Anterior cingulate cortex (tissue), 58 donors: ENCODE data around the gene MYEOV.
A peak's percentile ranks its signal among the peaks of the same experiment; 100 is the strongest.

Experiments
- DNase-seq, 58 donors: peaks; one replicate each; lab custom pipeline; 2025; lab: John Stamatoyannopoulos, UW

The MYEOV gene

DNA sequence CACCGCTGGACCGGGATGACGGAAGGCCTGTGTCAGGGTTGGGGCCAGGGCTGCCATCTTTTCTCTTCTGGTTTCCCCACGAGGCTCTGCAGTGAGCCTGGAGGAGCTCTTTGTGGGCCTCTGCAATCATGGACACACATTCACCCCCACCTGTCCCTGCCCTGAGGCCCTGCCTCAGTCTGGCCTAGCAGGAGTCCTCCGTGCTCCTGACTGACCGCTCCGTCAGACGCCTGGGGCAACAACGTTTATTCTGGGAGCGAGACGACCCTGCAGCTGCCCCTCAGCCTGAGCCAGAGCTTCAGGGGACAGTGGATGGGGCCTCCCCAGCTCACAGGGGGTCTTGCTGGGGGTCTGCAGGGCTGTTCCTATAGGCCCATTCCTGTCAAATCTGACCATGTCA, 8.2 kb upstream of the MYEOV start:
- no peak for DNase-seq

DNA sequence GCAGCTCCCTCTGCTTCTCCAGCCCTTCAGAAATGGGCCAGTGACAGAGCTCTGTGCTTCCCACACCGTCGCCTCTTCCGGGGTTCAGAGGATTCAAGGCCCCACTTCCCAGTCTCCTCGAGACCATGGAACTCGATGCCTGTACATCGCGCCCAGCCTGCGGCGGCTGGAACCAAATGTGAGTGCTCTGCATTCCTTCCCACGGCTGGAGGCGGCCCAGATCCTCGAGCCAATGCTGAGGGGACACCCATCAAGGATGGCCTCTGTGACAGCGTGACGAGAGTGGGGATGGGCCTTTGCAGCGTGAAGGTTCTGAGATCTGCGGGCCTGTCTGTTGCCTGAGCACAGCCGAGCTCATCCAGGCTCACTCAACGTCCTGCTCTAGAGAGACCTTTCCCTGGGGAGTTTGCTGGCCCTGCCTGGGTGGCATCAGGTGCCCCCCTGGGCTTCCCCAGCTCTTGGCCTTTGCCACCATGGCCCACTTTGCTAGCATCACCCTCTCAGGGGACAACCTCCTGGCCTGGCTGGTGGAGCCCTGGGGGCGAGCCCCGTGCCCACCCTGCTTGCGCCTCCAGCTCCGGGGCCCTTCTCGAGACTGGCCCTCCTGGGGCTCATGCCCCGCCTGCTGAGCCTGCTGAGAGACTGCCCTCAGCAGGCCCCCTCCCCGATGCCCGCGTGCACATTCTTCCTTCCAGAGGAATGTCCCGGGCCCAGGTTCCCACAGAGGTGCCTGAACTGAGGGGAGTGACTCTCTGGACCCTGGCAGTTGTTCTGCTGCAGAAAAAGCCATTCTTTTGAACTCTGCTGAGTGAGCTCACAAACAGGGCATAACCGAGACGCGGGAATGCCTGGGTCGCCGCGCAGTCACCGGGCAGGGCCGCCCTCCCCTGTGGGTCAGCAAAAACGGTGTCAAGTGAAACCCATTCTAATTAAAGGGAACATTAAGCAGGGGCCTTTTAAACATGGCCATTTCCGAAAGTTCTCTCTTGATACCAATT, 7.3 kb upstream of the MYEOV start:
- DNase-seq, result no peak

DNA sequence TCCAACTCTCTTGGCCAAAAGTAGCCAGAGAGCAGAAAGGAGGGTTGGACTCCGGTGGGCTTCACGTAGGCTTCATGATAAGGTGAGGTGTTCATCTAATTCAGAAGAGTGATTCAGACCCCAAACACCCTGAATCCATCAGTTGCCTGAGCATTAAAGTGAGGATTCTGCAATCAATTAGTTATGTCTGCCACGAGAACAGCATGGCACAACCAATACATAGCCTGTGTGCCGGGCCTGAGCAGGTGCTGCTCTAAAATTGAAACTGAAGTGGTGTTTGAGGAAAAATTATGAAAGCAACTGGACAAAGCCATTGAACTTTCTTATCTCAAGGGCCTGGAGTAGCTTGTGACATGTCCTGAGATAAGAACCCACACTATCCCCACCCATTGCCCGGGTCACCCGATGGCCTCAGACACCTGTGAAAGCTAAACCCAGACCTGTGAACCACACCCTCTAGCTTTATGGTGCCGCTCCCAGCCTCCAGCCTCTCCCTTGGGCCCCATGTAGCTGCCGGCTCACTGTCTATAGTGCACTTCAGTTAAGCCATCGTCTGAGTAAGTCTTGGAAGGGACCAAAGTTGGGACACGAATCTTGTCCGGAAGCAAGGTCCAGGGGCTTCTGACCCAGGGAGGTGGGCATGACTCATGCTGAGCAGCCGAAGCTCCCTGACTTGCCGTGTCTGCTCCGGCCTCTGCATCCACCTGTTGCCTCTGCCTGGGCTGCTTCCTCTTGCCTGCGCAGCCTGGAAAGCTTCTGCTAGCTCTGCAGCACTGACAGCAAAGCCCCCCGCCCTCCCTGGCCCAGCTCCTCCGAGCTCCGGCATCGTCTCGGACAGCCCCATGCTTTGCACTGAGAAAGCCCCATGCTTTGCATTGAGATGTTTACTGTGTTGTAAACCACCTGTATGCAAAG, 5.7 kb upstream of the MYEOV start:
- no peak for DNase-seq

DNA sequence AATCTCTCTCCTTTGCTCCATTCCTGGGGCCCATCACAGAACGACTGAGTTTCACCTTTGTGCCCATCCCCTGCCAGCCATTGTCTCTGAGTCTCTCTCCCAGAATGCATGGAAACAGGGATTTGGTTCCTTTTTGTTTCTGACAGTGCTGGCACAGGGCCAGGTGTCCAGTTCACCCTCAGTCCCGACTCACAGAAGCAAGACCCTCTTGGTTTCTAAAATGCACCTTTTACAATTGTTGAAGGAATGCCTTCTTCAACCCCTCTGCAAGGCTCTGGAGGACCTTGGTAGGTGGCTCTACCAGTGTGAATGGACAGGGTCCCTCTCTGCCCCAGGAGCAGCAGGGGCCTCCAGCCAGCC, 5.1 kb upstream of the MYEOV start:
- DNase-seq, result no peak

GRCh38 chr11:69290806-69291205, 3.1 kb upstream of the MYEOV start:
- no peak for DNase-seq

DNA sequence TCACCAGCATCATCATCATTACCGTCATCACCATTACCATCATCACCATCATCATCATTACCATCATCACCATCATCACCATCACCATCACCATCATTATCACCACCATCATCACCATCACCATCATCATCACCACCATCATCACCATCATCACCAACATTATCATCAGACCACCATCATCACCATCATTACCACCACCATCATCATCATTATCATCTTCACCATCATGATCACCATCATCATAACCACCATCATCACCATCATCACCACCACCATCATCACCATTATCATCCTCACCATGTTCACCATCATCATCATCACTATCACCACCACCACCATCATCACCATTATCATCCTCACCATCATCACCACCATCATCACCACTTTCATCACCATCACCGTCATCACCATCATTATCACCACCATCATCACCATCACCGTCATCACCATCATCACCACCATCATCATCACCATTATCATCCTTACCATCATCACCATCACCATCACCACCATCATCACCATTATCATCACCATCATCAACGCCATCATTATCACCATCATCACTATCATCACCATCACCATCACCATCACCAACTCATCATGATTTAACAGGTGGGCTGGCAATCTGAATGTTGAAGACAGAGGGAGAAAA, 2.4 kb upstream of the MYEOV start:
- no peak for DNase-seq

GRCh38 chr11:69292221-69292648, 1.7 kb upstream of the MYEOV start:
- DNase-seq, result no peak

DNA sequence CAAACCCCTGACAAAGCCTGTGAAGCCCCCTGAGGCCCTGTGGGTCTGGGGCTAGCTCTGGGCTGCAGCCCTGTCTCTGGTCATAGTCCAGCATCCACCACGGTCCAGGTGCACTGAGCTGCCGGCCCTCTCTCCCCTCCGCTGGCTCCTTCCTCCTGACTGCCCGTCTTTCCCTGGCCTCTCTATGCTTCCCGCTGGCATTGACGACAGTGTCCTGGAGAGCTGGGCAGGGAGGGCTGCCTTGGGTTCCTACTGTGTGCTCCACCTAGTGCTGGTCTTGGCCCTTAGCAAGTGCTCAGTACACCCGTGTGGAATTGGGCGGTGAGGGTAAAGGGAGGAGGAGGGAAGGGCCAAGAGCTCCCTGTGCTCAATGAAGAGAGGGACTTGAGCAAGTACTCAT, 868 bp upstream of the MYEOV start:
- no peak for DNase-seq

- DNase-seq, result no peak
These were observed 670 bp downstream of the MYEOV start for GRCh38 chr11:69294571-69295078.

DNA sequence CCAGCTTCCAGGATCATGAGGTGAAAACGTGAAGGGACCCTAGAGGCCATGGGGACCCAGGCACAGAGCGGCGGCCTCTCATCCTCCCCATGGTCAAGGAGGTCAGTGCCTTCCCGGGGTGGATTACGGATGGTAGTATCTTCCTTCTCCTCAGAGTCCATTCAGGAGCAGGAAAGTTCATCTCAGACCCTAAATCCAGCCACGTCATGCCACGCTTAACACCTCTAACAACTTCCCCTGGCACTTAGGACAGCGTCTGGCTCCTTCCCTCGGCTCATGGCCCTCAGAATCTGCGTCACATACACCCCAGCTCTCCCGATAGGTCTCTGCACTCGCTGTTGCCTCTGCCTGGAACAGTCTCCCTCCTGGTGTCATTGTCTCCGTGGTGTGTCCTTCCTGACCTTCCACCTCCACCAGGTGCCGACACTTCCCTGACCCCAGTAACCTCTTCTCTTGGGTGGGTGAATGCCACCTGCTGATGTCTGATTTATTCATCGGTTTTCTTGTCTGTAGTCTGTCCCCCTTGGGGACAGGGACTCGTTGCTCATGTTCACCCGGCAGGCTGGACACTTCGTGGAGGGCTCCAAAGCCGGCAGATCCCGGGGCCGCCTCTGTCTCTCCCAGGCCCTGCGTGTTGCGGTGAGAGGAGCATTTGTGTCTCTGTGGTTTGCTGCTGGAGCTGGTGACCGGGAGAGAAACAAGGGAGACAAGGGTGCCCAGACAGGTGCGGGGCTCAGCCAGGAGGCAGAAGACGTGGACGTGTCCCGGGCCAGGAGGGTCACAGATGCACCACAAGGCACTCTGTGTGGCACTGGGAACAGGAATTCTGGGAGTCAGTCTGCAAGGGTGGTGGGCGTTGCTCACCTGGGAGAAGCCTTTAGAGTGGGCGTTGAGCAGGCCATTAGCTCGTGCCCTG, 1.4 kb downstream of the MYEOV start:
- no peak for DNase-seq

- DNase-seq, result peak in 3 of 58 donors; percentile 9 to 13 (median 12)
These were observed 2.3 kb downstream of the MYEOV start for GRCh38 chr11:69295995-69296889.

DNA sequence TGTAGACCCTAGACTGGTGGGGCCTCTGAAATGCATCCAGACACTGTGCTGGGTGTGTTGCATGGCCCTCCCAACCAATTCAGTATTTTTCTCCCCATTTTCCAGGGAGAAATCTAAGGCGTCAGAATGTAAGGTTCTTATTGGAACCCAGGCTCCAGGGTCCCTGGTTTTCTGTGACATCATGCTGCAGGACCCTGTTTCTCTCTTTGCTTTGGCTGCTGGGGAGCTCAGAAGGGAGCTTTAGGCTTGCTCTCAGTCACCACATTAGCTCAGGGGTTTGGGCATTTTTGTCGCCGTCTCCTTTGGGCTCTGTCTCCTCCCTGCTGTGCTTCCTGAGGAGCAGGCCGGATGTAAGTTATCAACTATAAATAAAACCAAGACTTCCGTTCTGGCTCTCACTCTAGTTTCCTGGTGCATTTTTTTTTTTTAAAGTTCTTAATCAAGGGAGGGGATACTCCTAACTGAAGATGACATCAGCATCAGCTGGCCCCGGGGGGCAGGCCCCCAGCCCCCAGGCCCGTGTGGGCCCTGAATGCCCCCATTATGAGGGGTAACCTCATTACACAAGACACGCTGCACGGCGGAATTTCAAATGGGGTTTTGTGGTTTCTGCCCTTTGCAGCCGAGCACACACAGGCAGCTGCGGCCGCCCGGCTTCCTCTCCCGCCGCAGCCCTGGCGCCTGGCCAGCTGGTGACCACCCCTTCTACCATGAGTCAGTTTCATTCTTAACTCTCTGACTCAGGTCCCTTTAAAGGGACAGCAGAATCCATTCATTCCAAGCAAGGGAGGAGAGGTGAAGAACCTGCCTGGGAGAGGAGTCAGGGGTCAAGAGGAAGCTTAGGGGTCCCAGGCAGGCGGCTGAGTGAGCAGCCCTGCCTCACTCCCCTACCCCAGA, 3.2 kb downstream of the MYEOV start:
- DNase-seq, result peak in 48 of 58 donors; percentile 12 to 73 (median 39)

- DNase-seq, result peak in 5 of 58 donors; percentile 29 to 54 (median 34)
These were observed 3.9 kb downstream of the MYEOV start for GRCh38 chr11:69297787-69298266.

GRCh38 chr11:69298267-69299022, 4.5 kb downstream of the MYEOV start:
- DNase-seq, result peak in 29 of 58 donors; percentile 2 to 58 (median 23)

GRCh38 chr11:69299023-69299461, 5.1 kb downstream of the MYEOV start:
- DNase-seq, result no peak

DNA sequence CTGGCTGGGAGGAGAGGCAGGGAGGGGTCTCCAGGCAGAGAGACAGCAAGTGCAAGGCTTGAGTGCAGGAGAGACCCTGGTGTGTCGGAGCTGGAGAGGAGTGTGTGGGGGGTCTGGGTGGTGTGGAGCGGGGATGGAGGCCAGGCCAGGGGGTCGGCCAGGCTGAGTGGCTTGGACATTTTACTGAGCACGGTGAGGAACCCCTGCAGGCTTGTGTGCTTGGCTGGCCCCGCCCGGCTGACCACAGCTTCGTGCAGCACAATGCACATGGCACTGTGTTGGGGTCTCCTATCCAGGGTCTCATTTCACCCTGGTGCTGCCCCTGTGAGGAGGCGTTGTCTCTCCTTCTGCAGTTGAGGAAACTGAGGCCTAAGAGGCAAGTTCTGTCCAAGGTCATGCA, 5.6 kb downstream of the MYEOV start:
- DNase-seq, result no peak
